Right ventricle myocardium superior (tissue), 1 donor: ENCODE data around the gene C17orf100. TPM values are rescaled to one million over a fixed set of nuclear protein-coding genes. Genes with fewer than 3 reads are reported as not detected.
"Not testable (repeated sequence)": the region's sequence is repeated elsewhere in the genome, so short reads cannot be mapped to it uniquely, and the experiment has no call there.

ENCODE experiments used
- ATAC-seq: fragments of 200-7000 bp; cut with Tn5 transposase; one replicate; pipeline ENCODE4 v1.9.1; 2020; ENCODE audit warnings: mild to moderate bottlenecking; ENCODE audit not compliant: poor library complexity
- DNase-seq: peaks from one replicate; pipeline ENCODE4 v3.0.0-alpha.2; 2020
- intact Hi-C: fragments of 100-400 bp; cut with DNase I; formaldehyde crosslinking; loops from one replicate; pipeline ENCODE4 v1.11.2; 2022
- total RNA-seq: library from RNA; stranded (reverse); fragmentation: NEBNext Ultra II Directional; extraction: Animal tissue kit (Norgen Biotek cat#: 25700); gene quantifications from one replicate; pipeline ENCODE4 v1.2.1, GENCODE V29; 2021
- donor health status: DM: no; HTN: yes; CAD: no; lungs with severe emphysema.

C17orf100 gene
- total RNA-seq, 1 donor from 2014 or later, result 0.48 TPM

DNA sequence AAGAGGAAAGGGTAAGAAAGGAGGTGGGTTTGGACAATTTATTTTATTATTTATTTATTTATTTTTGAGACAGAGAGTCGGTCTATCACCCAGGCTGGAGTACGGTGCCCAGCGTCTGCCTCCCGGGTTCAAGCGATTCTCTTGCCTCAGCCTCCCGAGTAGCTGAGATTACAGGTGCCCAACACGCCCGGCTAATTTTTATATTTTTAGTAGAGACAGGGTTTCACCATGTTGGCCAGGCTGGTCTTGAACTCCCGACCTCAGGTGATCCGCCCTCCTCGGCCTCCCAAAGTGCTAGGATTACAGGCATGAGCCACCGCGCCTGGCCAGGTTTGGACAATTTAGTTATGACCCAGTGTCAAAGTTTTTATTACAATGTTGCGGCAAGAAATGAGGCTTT, 11.6 kb downstream of the C17orf100 start:
- not testable (repeated sequence) for DNase-seq, ATAC-seq
- intact Hi-C loops, result loop anchor here (10.0 kb wide), 1 partner anchor 342 kb away; no protein-coding TSS in a partner anchor

DNA sequence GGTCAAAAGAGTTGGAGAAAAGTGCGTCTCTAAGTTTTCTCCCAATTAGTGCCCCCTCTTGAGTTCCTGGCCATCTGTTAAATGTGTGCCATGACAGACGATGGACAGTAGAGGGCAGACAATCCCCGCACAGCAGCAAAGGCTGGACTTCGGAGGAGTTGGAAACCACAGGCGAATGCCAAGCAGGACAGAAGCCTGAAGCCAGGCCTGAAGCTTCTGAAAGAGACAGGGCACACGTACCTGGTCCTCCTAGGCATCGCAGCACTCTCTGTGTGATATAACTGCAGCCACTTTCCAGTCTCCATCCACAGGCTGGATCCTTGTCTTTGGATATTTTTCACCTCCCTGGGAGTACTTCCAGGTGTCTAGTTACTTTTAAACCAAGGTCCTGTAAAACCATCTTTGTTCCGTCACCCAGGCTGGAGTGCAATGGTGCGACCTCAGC, 14.5 kb downstream of the C17orf100 start:
- ATAC-seq (peak; percentile 94), DNase-seq (peak; percentile 77)
- intact Hi-C loops, result loop anchor here (10.0 kb wide), 1 partner anchor 339 kb away; no protein-coding TSS in a partner anchor

DNA sequence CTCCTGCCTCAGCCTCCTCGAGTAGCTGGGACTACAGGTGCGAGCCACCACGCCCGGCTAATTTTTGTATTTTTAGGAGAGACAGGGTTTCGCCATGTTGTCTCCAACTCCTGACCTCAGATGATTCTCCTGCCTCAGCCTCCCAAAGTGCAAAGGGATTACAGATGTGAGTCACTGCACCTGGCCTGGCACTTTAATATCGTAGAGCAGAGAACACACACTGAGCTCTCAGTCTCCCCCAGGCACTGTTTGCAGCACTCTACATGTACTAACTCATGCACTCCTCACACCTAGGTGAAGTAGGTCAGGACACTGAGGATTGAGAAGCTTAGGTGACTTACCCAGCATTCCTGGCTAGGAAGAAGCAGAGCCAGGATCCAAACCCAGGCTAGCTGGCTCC, 15.0 kb downstream of the C17orf100 start:
- ATAC-seq (no peak), DNase-seq (no peak)
- intact Hi-C loops, result loop anchor here (10.0 kb wide), 1 partner anchor 338 kb away; no protein-coding TSS in a partner anchor

DNA sequence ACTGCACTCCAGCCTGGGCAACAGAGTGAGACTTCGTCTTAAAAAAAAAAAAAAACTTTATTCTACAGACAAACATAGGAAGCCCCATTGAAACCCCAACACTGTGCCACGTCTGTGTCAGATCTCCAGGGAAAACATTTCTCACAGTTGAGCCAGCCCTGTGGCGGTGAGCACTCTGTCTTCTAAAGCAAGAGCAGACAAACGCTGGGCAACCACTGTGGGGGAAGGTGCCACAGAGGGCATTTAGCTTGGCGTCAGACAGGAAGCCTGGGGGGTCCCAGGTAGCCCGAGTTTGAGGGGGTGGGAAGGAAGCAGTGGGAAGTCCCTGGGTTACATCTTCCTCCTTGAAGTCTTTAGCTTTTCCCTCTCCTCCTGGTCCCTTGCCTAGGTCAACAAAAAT, 16.0 kb downstream of the C17orf100 start:
- intact Hi-C loops, result loop anchor here (10.0 kb wide), 1 partner anchor 337 kb away; no protein-coding TSS in a partner anchor
- DNase-seq, result no peak
- no peak for ATAC-seq

DNA sequence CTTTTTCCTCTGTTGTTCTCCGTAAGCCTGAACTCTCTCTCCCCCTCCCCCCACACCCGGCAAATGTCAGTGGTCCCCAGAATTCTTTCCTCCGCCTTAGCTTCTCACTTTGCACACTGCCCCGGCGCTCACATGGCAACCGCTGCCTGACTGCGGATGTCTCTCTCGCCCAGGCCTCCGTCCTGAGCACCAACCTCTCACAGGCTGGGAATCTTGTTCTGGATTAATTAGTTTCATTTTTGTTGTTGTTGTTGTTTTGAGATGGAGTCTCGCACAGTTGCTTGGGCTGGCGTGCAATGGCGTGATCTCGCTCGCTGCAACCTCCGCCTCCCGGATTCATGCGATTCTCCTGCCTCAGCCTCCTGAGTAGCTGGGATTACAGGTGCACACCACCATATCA, 16.7 kb downstream of the C17orf100 start:
- intact Hi-C loops, result loop anchor here (10.0 kb wide), 1 partner anchor 337 kb away; no protein-coding TSS in a partner anchor
- ATAC-seq, result no peak
- no peak for DNase-seq

DNA sequence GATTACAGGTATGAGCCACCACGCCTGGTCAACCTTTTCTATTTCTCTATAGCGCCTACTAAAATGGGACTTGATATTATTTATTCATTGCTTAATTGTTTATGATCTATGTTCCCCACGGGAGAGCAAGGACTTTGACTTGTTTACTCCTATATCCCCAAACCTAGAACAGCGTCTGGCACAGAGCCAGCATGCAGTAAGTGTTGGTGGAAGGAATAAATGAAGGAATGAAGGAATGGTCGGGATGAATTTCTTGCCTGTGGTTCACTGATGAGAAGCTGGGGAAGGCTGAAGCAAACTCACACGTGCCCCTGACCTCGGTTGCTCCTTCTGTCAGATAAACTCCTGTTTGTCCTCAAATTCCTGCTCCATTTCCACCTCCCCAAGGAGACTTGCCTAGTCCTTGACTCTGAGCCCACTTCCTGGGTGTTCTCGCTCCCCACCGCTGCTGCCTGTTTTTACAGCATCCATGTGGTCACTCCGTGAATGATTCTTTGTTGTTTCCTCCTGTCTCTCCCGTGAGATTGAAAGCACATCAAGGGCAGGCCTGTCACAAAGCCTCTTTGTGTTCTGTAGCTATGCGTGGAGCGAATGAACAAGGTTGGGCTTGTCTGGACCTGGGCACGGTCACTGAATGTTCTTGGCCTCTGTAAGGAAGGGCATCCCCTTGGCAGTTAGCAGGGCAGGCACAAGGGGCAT, 17.3 kb downstream of the C17orf100 start:
- no peak for ATAC-seq
- intact Hi-C loops, result loop anchor here (10.0 kb wide), 1 partner anchor 336 kb away; no protein-coding TSS in a partner anchor
- no peak for DNase-seq

DNA sequence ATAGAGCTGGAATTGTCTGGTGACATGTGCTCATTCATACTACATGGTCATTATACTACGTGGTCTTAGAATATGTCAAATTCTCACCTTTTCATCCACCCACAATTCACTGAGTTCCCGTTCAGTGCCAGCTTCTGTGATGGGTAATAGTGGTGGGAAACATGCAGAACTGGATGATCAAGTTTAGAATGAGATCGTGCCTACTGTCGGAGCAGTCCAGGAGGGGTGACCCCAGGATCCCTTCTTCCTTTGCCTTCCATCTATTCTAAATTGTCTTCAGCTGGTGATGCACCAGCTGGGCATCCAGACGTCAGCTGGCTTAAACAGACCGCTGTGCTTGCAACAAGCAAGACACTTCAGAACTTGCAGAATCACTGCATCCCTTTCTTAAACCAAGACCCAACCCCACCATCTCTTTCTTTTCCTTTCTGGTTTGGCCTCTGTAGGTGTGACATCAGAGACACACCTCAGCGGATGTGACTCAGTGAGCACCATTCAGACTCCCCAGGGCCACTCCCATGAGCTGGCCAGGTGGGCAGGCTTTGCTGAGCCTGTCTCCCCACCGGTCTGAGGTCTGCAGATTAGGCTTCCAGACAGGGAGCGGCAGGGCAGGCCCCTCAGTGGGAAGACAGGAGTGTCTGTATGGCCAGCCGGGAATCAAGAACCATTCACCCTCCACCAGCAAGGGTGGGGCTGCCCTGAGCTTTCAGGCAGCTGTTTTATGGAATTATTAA, 18.1 kb downstream of the C17orf100 start:
- DNase-seq (no peak), ATAC-seq (no peak)
- intact Hi-C loops, result loop anchor here (10.0 kb wide), 1 partner anchor 335 kb away; no protein-coding TSS in a partner anchor

DNA sequence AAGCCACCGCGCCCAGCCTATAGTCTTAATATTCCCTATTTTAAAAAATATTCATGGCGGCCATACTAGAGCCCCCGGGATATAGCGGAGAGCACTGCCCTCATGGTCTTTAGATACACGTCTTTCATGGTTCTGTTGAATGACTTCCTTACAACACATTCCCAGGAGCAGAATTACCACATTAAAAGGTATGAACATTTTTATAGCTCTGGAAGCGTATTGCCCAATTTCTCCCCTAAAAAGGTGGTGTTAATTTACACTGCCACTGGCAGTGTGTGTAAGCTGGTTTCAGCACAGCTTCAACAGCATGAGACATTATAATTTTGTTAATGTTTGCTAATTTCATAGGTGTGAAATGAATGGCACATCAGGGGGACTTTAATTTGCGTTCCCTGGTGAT, 19.0 kb downstream of the C17orf100 start:
- ATAC-seq (no peak), DNase-seq (no peak)
- intact Hi-C loops, result no loop called here

GRCh38 chr17:6670999-6671398, 19.4 kb downstream of the C17orf100 start:
- intact Hi-C loops, result no loop called here
- ATAC-seq, result no peak
- no peak for DNase-seq

DNA sequence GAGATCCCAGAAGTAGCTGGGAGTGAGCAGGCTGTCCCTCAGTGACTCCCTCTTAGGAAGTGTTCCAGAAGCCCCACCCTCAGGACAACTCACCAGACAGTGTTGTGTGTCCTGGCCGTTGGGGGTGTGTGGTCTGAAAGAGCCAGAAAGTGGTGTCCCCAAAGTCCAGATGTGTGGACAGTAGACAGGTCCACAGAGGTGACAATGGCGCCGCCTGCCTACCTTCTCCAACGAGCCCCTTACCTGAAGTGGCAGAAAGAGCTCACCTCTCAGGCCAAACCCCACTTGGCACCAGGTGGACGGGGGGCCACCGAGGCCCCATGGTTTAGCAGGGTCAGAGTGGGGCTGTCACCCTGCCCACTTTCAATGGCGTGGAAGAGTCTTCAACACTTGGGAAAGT, 19.9 kb downstream of the C17orf100 start:
- intact Hi-C loops, result no loop called here
- no peak for DNase-seq

DNA sequence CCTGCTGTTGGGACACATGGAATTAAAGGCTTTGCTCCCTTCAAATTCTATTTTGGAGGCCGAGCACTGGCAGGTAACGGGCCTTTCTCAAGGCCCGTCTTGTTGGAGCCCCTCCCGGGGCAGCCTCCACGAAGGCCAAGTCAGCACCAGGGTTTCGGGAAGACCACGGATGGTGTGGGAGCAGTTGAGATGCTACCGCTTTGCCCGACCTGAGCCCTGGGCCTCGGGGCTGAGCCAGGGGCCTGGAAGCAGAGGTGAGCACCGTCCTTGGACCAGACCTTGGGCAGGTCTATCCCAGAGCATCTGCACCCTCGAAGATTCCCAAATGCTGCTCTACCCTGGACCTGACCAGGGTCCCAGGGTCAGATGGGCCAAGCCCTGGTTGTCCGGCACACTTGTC, 23.0 kb downstream of the C17orf100 start:
- intact Hi-C loops, result no loop called here
- ATAC-seq (no peak), DNase-seq (no peak)

More for the DNA sequence above, 19.9 kb downstream of the C17orf100 start:
- no peak for ATAC-seq

DNA sequence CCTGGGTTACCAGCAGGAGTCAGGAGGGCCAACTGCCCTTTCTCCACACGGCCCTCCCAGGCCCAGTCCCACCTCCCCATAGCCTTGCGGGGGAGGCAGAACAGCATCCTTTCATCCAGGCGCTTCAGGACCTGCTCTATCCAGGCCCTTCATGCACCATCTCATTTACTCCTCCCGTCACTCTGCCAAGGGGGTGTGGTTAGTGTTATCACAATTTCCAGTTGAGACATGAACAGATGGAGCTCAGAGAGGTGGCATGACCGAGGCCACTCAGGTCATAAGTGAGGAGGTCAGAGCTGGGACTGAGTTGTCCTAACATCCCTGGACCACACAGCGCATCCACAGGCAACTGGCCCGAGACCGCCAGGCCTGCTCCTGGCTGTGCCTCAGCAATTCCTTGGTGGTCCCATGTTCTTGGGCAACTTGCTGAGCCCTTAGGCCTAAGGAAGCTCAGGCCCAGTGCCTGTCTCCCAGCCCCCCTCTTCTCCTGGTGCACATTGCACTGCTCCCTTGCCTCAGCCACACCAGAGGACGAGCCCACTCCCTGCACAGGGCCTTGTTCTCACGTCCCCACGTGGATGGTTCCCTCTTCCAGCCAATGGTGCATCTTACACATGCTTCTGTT, 23.8 kb downstream of the C17orf100 start:
- intact Hi-C loops, result no loop called here
- DNase-seq (no peak), ATAC-seq (no peak)

DNA sequence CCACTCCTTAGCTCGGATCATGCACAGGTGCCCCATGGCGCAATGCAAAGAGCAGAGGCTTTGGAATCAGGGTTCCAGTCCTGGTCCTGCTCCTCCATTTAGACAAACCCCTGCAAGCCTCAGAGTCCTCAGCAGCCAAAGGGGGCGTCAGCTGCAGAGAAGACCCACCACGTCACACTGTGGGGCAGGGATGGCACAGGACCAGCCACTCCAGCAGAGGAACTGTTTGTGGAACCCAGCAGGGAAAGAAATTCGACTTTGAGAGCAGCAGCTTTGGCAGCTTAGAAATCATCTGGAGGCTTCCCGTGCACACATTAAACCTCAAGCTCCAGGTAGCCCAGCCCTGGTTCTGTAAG, 25.2 kb downstream of the C17orf100 start:
- intact Hi-C loops, result no loop called here
- DNase-seq, result no peak
- no peak for ATAC-seq

DNA sequence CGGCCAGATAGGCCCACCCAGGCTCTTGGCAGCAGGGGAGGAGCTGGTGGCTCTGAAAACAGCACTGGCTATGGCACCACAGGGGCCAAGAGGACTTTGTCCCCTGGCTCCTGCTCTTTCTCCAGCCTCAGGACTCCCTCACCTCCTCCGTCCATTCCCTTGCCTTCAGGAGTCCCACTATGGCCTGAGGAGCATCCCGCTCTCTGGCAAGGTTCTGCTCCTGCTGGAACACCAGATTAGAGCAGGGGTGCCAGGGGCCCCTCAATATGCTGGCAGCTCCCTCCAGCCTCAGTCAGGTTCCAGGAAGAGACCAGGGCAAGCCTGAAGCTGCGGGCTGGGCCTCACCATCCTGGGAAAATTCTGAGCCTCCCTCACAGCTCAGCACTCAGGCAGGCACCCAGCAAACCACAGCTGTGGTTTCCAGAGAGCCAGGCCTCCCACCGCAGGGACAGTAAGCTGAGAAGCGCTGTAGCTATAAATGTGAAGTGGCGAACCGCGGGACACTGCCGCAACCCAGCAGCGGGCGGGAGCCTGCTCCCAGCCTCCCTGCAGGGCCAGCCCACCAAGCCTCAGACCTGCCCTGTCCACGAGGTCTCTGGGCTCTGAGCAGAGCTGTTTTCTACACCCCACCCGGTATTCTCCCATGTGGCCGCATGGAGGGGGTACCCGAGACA, 25.7 kb downstream of the C17orf100 start:
- ATAC-seq (no peak), DNase-seq (no peak)
- intact Hi-C loops, result no loop called here

- intact Hi-C loops, result no loop called here
- ATAC-seq (no peak), DNase-seq (no peak)
Observed at GRCh38 chr17:6677946-6678345, 26.4 kb downstream of the C17orf100 start.

GRCh38 chr17:6679241-6679640, 27.7 kb downstream of the C17orf100 start:
- DNase-seq, result no peak
- ATAC-seq, result no peak
- intact Hi-C loops, result no loop called here

GRCh38 chr17:6681176-6681575, 29.6 kb downstream of the C17orf100 start:
- ATAC-seq (no peak), DNase-seq (no peak)
- intact Hi-C loops, result no loop called here

- DNase-seq, result no peak
- no peak for ATAC-seq
Observed at GRCh38 chr17:6681671-6682070, 30.1 kb downstream of the C17orf100 start.

GRCh38 chr17:6682339-6682738, 30.8 kb downstream of the C17orf100 start:
- intact Hi-C loops, result no loop called here
- DNase-seq (no peak), ATAC-seq (no peak)

More at GRCh38 chr17:6681671-6682070, 30.1 kb downstream of the C17orf100 start:
- intact Hi-C loops, result no loop called here
